Measurements from ENCODE around the gene S100A2.

The S100A2 gene

DNA sequence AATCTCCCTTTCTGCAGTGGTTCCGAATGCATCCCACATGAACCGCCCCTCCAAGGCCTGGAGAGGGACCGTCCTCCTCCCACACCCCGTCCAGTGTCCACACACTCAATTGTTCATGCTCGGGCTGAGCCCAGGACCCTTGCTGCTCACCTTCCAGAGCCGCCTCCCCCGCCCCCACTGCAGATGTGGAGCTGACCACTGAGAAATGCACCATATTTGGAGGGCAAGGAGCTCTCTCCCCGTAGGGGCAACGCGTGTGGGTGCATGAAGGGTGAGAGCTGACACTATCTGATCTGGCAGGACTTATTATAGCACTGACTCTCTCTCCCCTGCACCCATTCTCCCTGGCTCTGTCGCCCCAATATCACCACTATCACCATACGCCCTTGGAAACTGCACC is 12.5 kb downstream of the S100A2 start:
- Mint-ChIP-seq H3K36me3 (ENCODE audit: low read depth) (no peaks in the 10 kb centered on the region), H3K4me1 (peaks cover 53% of the 10 kb centered on the region)

GRCh38 chr1:153552335-153552734 is 13.3 kb downstream of the S100A2 start:
- H3K4me1 Mint-ChIP-seq, result peaks cover 53% of the 10 kb centered on the region

More for the DNA sequence above, 12.5 kb downstream of the S100A2 start:
- TF ChIP-seq, protein P1, sequence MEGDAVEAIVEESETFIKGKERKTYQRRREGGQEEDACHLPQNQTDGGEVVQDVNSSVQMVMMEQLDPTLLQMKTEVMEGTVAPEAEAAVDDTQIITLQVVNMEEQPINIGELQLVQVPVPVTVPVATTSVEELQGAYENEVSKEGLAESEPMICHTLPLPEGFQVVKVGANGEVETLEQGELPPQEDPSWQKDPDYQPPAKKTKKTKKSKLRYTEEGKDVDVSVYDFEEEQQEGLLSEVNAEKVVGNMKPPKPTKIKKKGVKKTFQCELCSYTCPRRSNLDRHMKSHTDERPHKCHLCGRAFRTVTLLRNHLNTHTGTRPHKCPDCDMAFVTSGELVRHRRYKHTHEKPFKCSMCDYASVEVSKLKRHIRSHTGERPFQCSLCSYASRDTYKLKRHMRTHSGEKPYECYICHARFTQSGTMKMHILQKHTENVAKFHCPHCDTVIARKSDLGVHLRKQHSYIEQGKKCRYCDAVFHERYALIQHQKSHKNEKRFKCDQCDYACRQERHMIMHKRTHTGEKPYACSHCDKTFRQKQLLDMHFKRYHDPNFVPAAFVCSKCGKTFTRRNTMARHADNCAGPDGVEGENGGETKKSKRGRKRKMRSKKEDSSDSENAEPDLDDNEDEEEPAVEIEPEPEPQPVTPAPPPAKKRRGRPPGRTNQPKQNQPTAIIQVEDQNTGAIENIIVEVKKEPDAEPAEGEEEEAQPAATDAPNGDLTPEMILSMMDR (IDR thresholded peaks at IDR 0.05; ENCODE audit: unreplicated experiment in 3 of 3), result no peak
- Mint-ChIP-seq H3K27me3 (ENCODE audit: low read depth) (peaks cover 2% of the 10 kb centered on the region), H3K27ac (peak overlapping the region in 2 of 3 experiments; percentile 65 to 81), H3K9me3 (no peaks in the 10 kb centered on the region), H3K4me3 (no peak overlapping the region)

DNA sequence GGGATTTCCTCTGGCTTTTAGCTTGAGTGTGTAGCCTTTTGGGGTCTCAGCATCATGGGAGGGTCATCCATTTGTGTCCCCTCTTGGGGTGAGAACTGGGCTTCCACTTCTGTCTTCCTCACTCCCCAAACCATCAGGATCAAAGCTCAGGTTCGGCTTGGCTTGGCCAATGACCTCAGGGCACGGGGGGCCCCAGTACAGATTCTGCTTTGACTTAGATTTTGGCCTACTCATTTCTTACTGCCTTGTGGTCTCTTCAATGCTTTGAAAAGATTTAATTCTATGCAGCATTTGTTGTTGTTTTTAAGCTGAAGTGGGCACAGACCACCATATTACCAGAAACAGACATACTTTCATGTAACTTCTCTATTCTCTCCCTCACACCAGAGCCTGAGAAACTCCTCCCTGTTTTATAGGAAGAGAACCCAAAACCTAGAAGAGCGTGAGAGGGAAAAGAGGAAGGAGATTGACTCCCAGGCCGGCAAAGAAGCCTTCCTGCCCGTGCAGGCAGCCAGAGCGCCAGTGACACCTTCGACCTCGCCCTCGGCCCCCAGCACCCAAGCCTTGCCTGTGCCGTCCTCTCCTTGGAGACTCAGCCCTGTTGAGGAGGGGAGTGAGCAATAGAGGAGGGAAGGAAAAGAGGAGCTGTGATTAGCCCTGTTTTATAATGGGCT is 14.7 kb downstream of the S100A2 start:
- TF ChIP-seq, protein P1 (IDR thresholded peaks at IDR 0.05; ENCODE audit: unreplicated experiment in 3 of 3), result no peak
- H3K27ac Mint-ChIP-seq, result peak overlapping the region; percentile 12 to 81 (median 63)
- H3K4me1 Mint-ChIP-seq, result peaks cover 61% of the 10 kb centered on the region
- H3K9me3 Mint-ChIP-seq, result no peaks in the 10 kb centered on the region
- H3K4me3 Mint-ChIP-seq, result no peak overlapping the region
- H3K36me3 Mint-ChIP-seq (ENCODE audit: low read depth), result no peaks in the 10 kb centered on the region
- H3K27me3 Mint-ChIP-seq (ENCODE audit: low read depth), result peaks cover 7% of the 10 kb centered on the region

More at GRCh38 chr1:153552335-153552734, 13.3 kb downstream of the S100A2 start:
- no peak overlapping the region for H3K4me3 Mint-ChIP-seq
- peaks cover 7% of the 10 kb centered on the region for H3K27me3 Mint-ChIP-seq (ENCODE audit: low read depth)
- no peaks in the 10 kb centered on the region for H3K9me3 Mint-ChIP-seq
- H3K36me3 Mint-ChIP-seq (ENCODE audit: low read depth), result no peaks in the 10 kb centered on the region
- no peak overlapping the region for H3K27ac Mint-ChIP-seq
- TF ChIP-seq, protein P1 (IDR thresholded peaks at IDR 0.05; ENCODE audit: unreplicated experiment in 3 of 3), result no peak

DNA sequence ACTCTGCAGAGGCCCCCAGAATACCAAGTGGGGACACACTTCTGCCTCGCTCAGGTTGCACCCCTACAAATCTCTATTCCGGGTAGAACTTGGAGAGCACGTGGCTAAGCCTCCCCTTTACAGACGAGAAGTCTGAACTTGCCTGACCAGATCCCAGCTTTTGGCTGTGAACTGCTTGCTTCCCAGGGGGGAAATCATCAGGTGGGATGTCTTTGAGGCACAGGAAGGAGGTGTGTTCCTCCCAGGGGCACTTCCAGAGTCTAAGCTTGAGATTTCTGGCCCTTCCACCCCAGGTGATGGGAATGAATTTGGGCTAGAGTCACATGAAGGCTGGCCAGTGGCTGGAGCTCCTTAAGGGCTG is 15.3 kb downstream of the S100A2 start:
- no peak overlapping the region for H3K4me3 Mint-ChIP-seq
- peaks cover 7% of the 10 kb centered on the region for H3K27me3 Mint-ChIP-seq (ENCODE audit: low read depth)
- H3K4me1 Mint-ChIP-seq, result peaks cover 64% of the 10 kb centered on the region
- TF ChIP-seq, protein P1 (IDR thresholded peaks at IDR 0.05; ENCODE audit: unreplicated experiment in 3 of 3), result no peak
- no peaks in the 10 kb centered on the region for H3K9me3 Mint-ChIP-seq
- peak overlapping the region; percentile 12 to 99 (median 84) for H3K27ac Mint-ChIP-seq
- H3K36me3 Mint-ChIP-seq (ENCODE audit: low read depth), result no peaks in the 10 kb centered on the region

- TF ChIP-seq, protein P1 (IDR thresholded peaks at IDR 0.05; ENCODE audit: unreplicated experiment in 3 of 3), result no peak
- H3K9me3 Mint-ChIP-seq, result no peaks in the 10 kb centered on the region
- no peaks in the 10 kb centered on the region for H3K36me3 Mint-ChIP-seq (ENCODE audit: low read depth)
- peaks cover 69% of the 10 kb centered on the region for H3K4me1 Mint-ChIP-seq
- H3K27ac Mint-ChIP-seq, result peak overlapping the region; percentile 59 to 99 (median 84)
- peaks cover 7% of the 10 kb centered on the region for H3K27me3 Mint-ChIP-seq (ENCODE audit: low read depth)
- H3K4me3 Mint-ChIP-seq, result no peak overlapping the region
These were observed 15.8 kb downstream of the S100A2 start for GRCh38 chr1:153549741-153550397.
